Activated CD4-positive, alpha-beta T cell treated with anti-CD3 and anti-CD28 coated beads, Interleukin-2, amount 10 ng/mL, durations not matched to agents 24 days and 14 days (primary cell): ENCODE results near the gene ANKRD11. TPM values are rescaled to one million over a fixed set of nuclear protein-coding genes. Genes with fewer than 3 reads are reported as not detected.
A peak's percentile ranks its signal among the peaks of the same experiment; 100 is the strongest.

Source experiments
- DNase-seq: peaks from one replicate; pipeline ENCODE4 v3.0.0; 2022
- H3K27ac Mint-ChIP-seq: one replicate; pipeline ENCODE4 v1.8.0; 2022; ENCODE audit warnings: mild to moderate bottlenecking, mixed read lengths
- H3K27me3 Mint-ChIP-seq: one replicate; pipeline ENCODE4 v1.8.0; 2022; ENCODE audit warnings: mixed read lengths
- H3K36me3 Mint-ChIP-seq: one replicate; pipeline ENCODE4 v1.8.0; 2022; ENCODE audit warnings: low read depth, mild to moderate bottlenecking, mixed read lengths
- H3K4me1 Mint-ChIP-seq: one replicate; pipeline ENCODE4 v1.8.0; 2021; ENCODE audit warnings: mixed read lengths
- H3K4me3 Mint-ChIP-seq: one replicate; pipeline ENCODE4 v1.8.0; 2022; ENCODE audit warnings: mild to moderate bottlenecking, moderate library complexity, mixed read lengths
- H3K9me3 Mint-ChIP-seq: one replicate; pipeline ENCODE4 v1.8.0; 2021; ENCODE audit warnings: mixed read lengths
- intact Hi-C: fragments of 100-400 bp; cut with micrococcal nuclease; formaldehyde crosslinking; loops from one replicate; pipeline ENCODE4 v1.15.1; 2023
- total RNA-seq: library from RNA; stranded (reverse); gene quantifications from 2 replicates; pipeline ENCODE4 v1.2.3, GENCODE V29; 2022

Gene ANKRD11
- total RNA-seq, 1 donor from 2014 or later: 152 TPM

DNA sequence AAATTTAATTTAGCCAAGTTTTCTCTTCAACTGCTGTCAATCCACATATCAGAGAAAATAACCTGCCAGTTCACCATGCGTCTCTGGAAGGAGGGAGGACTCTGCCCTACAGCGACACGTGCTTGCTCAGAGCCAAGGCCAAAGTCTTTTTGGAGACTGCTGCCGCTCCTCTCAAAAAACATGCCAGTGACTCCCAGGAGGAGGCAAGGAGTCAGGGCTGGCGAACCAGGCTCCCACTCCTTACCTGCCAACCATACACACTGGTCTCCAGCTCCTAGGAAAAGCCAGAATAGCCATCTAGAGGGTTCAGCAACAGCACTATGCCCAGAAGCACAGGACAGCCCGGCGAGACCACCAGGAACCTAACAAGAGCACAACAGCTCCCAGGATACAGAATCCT lies 73.0 kb downstream of the ANKRD11 start:
- peaks cover 44% of the 10 kb centered on the region for H3K4me1 Mint-ChIP-seq
- H3K36me3 Mint-ChIP-seq: peaks cover 26% of the 10 kb centered on the region
- no peak for DNase-seq
- intact Hi-C loops: no loop called here
- H3K4me3 Mint-ChIP-seq: no peak overlapping the region
- H3K27me3 Mint-ChIP-seq: no peaks in the 10 kb centered on the region
- H3K9me3 Mint-ChIP-seq: no peaks in the 10 kb centered on the region
- no peak overlapping the region for H3K27ac Mint-ChIP-seq

GRCh38 chr16:89413811-89414585 lies 76.4 kb downstream of the ANKRD11 start:
- no peak for DNase-seq
- H3K27me3 Mint-ChIP-seq: no peaks in the 10 kb centered on the region
- no peaks in the 10 kb centered on the region for H3K9me3 Mint-ChIP-seq
- peaks cover 20% of the 10 kb centered on the region for H3K36me3 Mint-ChIP-seq
- peaks cover 52% of the 10 kb centered on the region for H3K4me1 Mint-ChIP-seq
- H3K4me3 Mint-ChIP-seq: no peak overlapping the region
- intact Hi-C loops: no loop called here
- H3K27ac Mint-ChIP-seq: no peak overlapping the region

DNA sequence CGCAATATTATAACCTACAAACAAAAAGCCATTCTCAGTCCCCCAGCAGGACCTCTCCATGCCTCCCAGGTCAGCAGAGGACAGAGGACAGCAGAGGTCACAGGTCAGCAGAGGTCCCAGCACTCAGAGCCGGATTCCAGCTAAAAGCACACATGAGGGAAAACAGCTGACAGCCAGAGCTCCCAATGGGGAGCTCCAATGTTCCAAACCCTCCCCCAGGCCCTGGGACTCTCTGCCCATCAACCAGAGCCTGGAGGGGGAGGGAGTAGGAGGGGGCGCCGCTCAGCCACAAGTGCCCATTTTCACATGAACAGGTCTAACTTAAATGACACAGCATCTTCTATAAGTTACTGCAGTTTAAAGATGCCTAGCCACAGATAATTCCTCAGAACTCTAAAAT lies 77.5 kb downstream of the ANKRD11 start:
- intact Hi-C loops: no loop called here
- no peak for DNase-seq
- Mint-ChIP-seq H3K4me1 (peaks cover 62% of the 10 kb centered on the region), H3K27me3 (no peaks in the 10 kb centered on the region), H3K9me3 (no peaks in the 10 kb centered on the region), H3K27ac (peak overlapping the region; percentile 28), H3K4me3 (no peak overlapping the region), H3K36me3 (peaks cover 20% of the 10 kb centered on the region)

- Mint-ChIP-seq H3K36me3 (peaks cover 10% of the 10 kb centered on the region), H3K4me1 (peaks cover 69% of the 10 kb centered on the region), H3K4me3 (peak overlapping the region; percentile 47), H3K27me3 (no peaks in the 10 kb centered on the region), H3K27ac (peak overlapping the region; percentile 78), H3K9me3 (no peaks in the 10 kb centered on the region)
- intact Hi-C loops: no loop called here
- DNase-seq: no peak
Observed at GRCh38 chr16:89411335-89411850, 79.0 kb downstream of the ANKRD11 start.

DNA sequence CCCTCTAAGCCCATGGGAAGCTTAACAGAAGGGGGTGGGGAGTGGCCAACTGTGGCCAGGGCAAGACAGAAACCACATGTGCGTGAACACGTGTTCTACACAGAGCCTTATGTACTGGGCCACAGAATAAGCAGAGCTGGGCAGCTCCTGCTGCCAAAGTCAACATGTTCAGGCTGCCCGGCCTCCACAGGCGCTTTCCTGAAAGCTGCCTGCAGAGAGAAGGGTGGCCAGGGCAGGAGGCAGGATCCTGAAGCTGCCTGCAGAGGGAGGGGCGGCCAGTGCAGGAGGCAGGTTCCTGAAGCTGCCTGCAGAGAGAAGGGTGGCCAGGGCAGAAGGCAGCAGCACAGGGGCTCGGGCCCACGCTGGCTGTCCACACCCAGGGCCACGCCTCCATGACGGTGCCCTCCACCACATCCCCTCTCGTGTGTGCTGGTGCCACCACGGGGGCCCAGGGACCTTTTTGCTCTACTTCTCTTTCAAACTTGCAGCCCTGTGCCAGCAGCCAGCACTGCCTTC lies 79.5 kb downstream of the ANKRD11 start:
- peaks cover 71% of the 10 kb centered on the region for H3K4me1 Mint-ChIP-seq
- no peaks in the 10 kb centered on the region for H3K9me3 Mint-ChIP-seq
- intact Hi-C loops: no loop called here
- H3K27ac Mint-ChIP-seq: peak overlapping the region; percentile 78
- peak overlapping the region; percentile 47 for H3K4me3 Mint-ChIP-seq
- H3K27me3 Mint-ChIP-seq: no peaks in the 10 kb centered on the region
- DNase-seq: peak; percentile 71
- peaks cover 7% of the 10 kb centered on the region for H3K36me3 Mint-ChIP-seq

- Mint-ChIP-seq H3K4me1 (peaks cover 72% of the 10 kb centered on the region), H3K9me3 (no peaks in the 10 kb centered on the region), H3K4me3 (peak overlapping the region; percentile 7), H3K27me3 (no peaks in the 10 kb centered on the region), H3K36me3 (peaks cover 6% of the 10 kb centered on the region), H3K27ac (peak overlapping the region; percentile 68)
- intact Hi-C loops: no loop called here
- no peak for DNase-seq
Observed at GRCh38 chr16:89410322-89410721, 80.0 kb downstream of the ANKRD11 start.

- Mint-ChIP-seq H3K27ac (peak overlapping the region; percentile 84), H3K9me3 (no peaks in the 10 kb centered on the region), H3K4me3 (peak overlapping the region; percentile 58), H3K27me3 (no peaks in the 10 kb centered on the region), H3K4me1 (peaks cover 77% of the 10 kb centered on the region), H3K36me3 (peaks cover 2% of the 10 kb centered on the region)
- intact Hi-C loops: loop anchor here (1.0 to 5.0 kb wide), 6 partner anchors 14 to 96 kb away; no protein-coding TSS in a partner anchor
- peak; percentile 89 for DNase-seq
Observed at GRCh38 chr16:89409161-89409711, 81.1 kb downstream of the ANKRD11 start.

DNA sequence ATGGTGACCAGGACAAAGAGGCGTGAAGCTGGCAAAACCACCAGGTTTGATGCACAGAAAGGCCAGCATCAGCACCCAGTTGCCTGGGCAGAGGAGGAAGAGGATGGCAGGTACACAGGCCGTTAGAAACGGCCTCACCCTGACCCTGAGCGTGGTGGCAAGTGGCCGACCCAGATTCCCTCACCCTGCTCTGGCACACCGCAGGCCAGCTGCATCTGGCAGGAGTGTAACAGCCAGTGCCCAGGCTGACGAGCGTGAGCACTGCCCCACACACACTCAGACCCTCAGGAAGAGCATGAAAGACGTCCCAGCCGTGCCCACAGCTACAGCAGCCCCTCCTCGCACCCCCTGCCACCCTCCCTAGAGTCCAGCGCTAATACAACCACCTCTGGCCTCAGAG lies 82.0 kb downstream of the ANKRD11 start:
- peaks cover 81% of the 10 kb centered on the region for H3K4me1 Mint-ChIP-seq
- peak overlapping the region; percentile 84 for H3K27ac Mint-ChIP-seq
- H3K9me3 Mint-ChIP-seq: no peaks in the 10 kb centered on the region
- H3K36me3 Mint-ChIP-seq: peaks cover 2% of the 10 kb centered on the region
- peak overlapping the region; percentile 58 for H3K4me3 Mint-ChIP-seq
- no peak for DNase-seq
- intact Hi-C loops: loop anchor here (2.0 to 5.0 kb wide), 5 partner anchors 14 to 76 kb away; no protein-coding TSS in a partner anchor
- no peaks in the 10 kb centered on the region for H3K27me3 Mint-ChIP-seq

GRCh38 chr16:89407925-89408300 lies 82.4 kb downstream of the ANKRD11 start:
- intact Hi-C loops: loop anchor here (2.0 to 5.0 kb wide), 5 partner anchors 15 to 77 kb away; no protein-coding TSS in a partner anchor
- H3K36me3 Mint-ChIP-seq: peaks cover 2% of the 10 kb centered on the region
- H3K4me1 Mint-ChIP-seq: peaks cover 82% of the 10 kb centered on the region
- H3K27ac Mint-ChIP-seq: peak overlapping the region; percentile 84
- no peaks in the 10 kb centered on the region for H3K9me3 Mint-ChIP-seq
- H3K4me3 Mint-ChIP-seq: peak overlapping the region; percentile 58
- DNase-seq: peak; percentile 65
- no peaks in the 10 kb centered on the region for H3K27me3 Mint-ChIP-seq

DNA sequence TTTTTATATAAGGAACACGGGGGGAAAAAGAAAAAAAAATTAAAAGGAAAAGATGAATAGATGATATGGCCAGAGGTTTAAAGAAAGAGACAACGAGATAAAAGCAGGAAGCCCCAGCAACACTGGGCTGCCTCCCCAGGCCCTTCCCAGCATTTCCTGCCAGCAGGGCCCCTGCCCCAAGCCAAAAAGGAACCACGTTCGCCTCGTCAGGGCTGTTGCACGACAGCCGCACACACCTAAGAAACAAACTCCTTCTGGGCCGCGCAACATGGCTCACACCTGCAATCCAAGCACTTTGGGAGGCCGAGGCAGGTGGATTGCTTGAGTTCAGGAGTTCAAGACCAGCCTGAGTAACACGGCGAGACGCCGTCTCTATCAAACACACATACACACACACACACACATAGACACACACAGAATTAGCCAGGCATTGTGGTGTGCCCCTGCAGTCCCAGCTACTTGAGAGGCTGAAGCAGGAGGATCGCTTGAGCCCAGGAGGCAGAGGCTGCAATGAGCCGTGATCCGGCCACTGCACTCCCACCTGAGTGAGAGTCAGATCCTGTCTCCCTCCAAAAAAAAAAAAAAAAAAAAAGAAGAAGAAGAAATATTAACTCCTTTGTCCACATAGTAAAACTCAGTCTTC lies 83.0 kb downstream of the ANKRD11 start:
- peaks cover 79% of the 10 kb centered on the region for H3K4me1 Mint-ChIP-seq
- DNase-seq: peak; percentile 83
- H3K4me3 Mint-ChIP-seq: peak overlapping the region; percentile 58
- H3K27me3 Mint-ChIP-seq: no peaks in the 10 kb centered on the region
- intact Hi-C loops: loop anchor here (5.0 kb wide), 3 partner anchors 35 to 75 kb away; no protein-coding TSS in a partner anchor
- H3K36me3 Mint-ChIP-seq: peaks cover 2% of the 10 kb centered on the region
- peak overlapping the region; percentile 84 for H3K27ac Mint-ChIP-seq
- no peaks in the 10 kb centered on the region for H3K9me3 Mint-ChIP-seq

- Mint-ChIP-seq H3K27ac (peak overlapping the region; percentile 84), H3K4me1 (peaks cover 78% of the 10 kb centered on the region), H3K9me3 (no peaks in the 10 kb centered on the region), H3K36me3 (peaks cover 2% of the 10 kb centered on the region), H3K4me3 (peak overlapping the region; percentile 58), H3K27me3 (no peaks in the 10 kb centered on the region)
- DNase-seq: no peak
- intact Hi-C loops: loop anchor here (5.0 kb wide), 3 partner anchors 36 to 74 kb away; no protein-coding TSS in a partner anchor
Observed at GRCh38 chr16:89406277-89406888, 84.0 kb downstream of the ANKRD11 start.

DNA sequence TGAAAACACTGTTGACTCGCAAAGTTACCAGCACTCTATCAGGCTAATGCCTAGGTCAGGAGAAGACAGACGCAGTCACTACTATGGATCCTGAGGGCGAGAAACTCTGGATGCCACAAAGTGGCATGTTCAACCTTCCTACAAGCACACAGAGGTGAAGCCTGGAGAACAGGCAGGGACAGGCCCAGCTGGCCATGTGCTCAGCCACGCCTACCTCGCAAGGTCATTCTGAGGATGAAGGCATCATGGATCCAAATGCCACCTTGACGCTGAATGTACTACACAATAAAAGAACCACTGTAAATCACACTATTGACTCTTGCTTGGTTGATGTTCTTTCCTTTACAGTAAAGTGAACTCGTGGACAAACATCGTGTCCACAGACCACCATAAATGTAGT lies 85.8 kb downstream of the ANKRD11 start:
- intact Hi-C loops: no loop called here
- H3K27ac Mint-ChIP-seq: peak overlapping the region; percentile 61

DNA sequence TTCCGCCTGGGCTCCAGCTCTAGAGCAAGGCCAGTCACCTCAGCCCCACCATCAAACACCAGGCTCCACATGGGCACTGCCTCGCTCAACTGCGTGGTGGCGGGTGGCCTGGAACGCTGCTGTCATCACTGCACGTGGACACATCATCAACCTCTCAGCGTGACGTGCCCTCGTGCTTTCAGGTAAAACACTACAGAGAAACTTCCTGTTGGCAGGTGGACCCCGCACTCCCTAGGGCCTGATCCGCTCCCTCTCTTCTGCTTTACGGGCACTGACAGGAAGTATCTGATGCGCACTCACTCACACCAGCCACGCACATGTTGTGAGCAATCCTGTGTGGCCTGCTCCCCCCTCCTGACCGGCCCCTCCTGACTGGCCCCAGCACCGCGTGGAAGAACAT lies 87.4 kb downstream of the ANKRD11 start:
- Mint-ChIP-seq H3K4me1 (peaks cover 58% of the 10 kb centered on the region), H3K27ac (peak overlapping the region; percentile 85), H3K9me3 (no peaks in the 10 kb centered on the region), H3K4me3 (peak overlapping the region; percentile 1), H3K36me3 (peaks cover 7% of the 10 kb centered on the region), H3K27me3 (no peaks in the 10 kb centered on the region)
- peak; percentile 66 for DNase-seq
- intact Hi-C loops: no loop called here

More for the DNA sequence above, 85.8 kb downstream of the ANKRD11 start:
- no peaks in the 10 kb centered on the region for H3K9me3 Mint-ChIP-seq
- no peaks in the 10 kb centered on the region for H3K27me3 Mint-ChIP-seq
- H3K4me3 Mint-ChIP-seq: no peak overlapping the region
- no peak for DNase-seq
- no peaks in the 10 kb centered on the region for H3K36me3 Mint-ChIP-seq
- peaks cover 64% of the 10 kb centered on the region for H3K4me1 Mint-ChIP-seq
